ENCODE results near the gene TTC13. TPM values are rescaled to one million over a fixed set of nuclear protein-coding genes. Genes with fewer than 3 reads are reported as not detected.

Gene TTC13
- total RNA-seq, 1 donor from 2014 or later, result 20.6 TPM

DNA sequence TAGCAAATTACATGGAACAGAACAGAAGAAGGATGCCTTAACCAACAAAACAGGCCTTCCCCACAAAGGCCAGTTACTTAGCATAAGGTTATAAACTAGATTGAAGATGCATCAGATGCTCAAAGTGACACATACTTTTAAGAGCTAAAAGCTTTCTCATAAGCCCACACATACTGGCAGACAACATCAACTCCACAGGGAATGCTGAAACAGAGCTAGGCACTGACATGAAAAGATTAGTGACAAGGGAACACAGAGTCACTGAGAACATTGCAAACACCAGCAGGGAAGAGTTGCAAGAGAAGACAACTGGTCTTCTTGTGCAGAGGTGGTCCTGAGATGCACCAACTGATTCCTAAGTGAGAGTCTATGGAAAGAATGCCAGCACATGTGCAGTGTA is 6.9 kb downstream of the TTC13 start:
- Mint-ChIP-seq H3K27ac (no peak overlapping the region), H3K9me3 (no peaks in the 10 kb centered on the region), H3K4me1 (ENCODE audit: unreplicated experiment) (peaks cover 8% of the 10 kb centered on the region), H3K4me3 (no peak overlapping the region), H3K36me3 (no peaks in the 10 kb centered on the region), H3K27me3 (no peaks in the 10 kb centered on the region)
- no peak for DNase-seq (ENCODE audit: extremely low spot score, unreplicated experiment)
- TF ChIP-seq, protein P1, sequence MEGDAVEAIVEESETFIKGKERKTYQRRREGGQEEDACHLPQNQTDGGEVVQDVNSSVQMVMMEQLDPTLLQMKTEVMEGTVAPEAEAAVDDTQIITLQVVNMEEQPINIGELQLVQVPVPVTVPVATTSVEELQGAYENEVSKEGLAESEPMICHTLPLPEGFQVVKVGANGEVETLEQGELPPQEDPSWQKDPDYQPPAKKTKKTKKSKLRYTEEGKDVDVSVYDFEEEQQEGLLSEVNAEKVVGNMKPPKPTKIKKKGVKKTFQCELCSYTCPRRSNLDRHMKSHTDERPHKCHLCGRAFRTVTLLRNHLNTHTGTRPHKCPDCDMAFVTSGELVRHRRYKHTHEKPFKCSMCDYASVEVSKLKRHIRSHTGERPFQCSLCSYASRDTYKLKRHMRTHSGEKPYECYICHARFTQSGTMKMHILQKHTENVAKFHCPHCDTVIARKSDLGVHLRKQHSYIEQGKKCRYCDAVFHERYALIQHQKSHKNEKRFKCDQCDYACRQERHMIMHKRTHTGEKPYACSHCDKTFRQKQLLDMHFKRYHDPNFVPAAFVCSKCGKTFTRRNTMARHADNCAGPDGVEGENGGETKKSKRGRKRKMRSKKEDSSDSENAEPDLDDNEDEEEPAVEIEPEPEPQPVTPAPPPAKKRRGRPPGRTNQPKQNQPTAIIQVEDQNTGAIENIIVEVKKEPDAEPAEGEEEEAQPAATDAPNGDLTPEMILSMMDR (conservative IDR thresholded peaks at IDR 0.05), result no peak

DNA sequence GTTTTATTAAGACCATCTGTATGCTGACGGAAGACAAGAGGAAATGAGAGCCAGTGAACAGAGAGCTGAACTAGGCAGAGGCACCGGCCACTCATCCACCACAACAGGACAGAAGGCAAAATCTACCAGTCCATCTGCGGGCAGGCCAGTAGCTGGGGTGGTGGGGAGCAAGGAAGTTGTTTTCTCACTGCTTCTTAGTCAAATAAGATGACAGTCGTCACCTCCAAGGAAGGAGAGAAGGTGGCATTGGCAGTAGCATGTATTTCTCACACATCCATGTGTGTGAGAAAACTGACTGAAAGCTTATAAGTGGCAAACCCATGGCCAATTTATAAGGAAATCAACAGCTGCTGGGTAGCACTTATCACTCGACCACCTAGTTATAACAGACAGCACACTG is 8.2 kb downstream of the TTC13 start:
- TF ChIP-seq, protein P1 (conservative IDR thresholded peaks at IDR 0.05), result no peak
- H3K27ac Mint-ChIP-seq, result no peak overlapping the region
- H3K27me3 Mint-ChIP-seq, result no peaks in the 10 kb centered on the region
- no peak overlapping the region for H3K4me3 Mint-ChIP-seq
- peaks cover 8% of the 10 kb centered on the region for H3K4me1 Mint-ChIP-seq (ENCODE audit: unreplicated experiment)
- no peak for DNase-seq (ENCODE audit: extremely low spot score, unreplicated experiment)
- H3K9me3 Mint-ChIP-seq, result no peaks in the 10 kb centered on the region
- H3K36me3 Mint-ChIP-seq, result no peaks in the 10 kb centered on the region

DNA sequence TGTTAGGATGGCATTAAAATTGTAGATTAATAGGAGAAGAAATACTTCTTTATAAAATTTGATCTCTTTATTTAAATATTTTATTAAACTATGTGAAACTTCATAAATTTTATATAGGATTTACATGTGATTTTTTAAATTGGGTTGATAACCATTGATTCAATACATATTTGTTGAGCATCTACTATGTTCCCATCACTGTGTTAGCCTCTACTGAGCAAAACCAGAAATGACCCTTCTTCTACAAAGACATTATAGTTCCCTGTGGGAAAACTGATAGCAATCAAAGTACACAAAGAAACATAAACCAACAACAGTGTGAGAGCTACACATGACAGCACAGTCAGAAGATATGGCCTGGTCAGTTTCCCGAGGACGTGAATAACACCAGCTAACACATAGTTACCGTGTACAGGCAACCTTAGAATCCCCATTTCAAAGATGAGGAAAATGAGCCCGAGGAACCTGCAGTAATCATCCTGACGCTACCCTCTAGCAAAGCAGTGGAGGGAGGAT is 12.2 kb downstream of the TTC13 start:
- no peaks in the 10 kb centered on the region for H3K27me3 Mint-ChIP-seq
- H3K4me1 Mint-ChIP-seq (ENCODE audit: unreplicated experiment), result peaks cover 8% of the 10 kb centered on the region
- TF ChIP-seq, protein P1 (conservative IDR thresholded peaks at IDR 0.05), result no peak
- H3K4me3 Mint-ChIP-seq, result no peak overlapping the region
- no peak overlapping the region for H3K27ac Mint-ChIP-seq
- H3K36me3 Mint-ChIP-seq, result no peaks in the 10 kb centered on the region
- no peaks in the 10 kb centered on the region for H3K9me3 Mint-ChIP-seq
- DNase-seq (ENCODE audit: extremely low spot score, unreplicated experiment), result no peak

DNA sequence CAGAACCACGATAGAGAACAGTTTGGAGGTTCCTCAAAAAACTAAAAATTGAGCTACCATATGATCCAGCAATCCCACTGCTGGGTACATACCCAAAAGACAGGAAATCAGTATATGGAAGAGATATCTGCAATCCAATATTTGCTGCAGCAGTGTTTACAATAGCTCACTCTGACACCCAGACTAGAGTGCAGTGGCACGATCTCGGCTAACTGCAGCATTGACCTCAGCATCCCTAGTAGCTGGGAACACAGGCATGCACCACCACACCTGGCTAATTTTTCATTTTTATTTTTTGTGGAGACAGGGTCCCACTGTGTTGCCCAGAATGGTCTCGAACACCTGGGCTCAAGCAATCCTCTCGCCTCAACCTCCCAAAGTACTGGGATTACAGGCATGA is 13.1 kb downstream of the TTC13 start:
- no peaks in the 10 kb centered on the region for H3K36me3 Mint-ChIP-seq
- H3K27me3 Mint-ChIP-seq, result no peaks in the 10 kb centered on the region
- H3K9me3 Mint-ChIP-seq, result no peaks in the 10 kb centered on the region
- peaks cover 7% of the 10 kb centered on the region for H3K4me1 Mint-ChIP-seq (ENCODE audit: unreplicated experiment)
- H3K27ac Mint-ChIP-seq, result no peak overlapping the region
- TF ChIP-seq, protein P1 (conservative IDR thresholded peaks at IDR 0.05), result no peak
- no peak overlapping the region for H3K4me3 Mint-ChIP-seq
- no peak for DNase-seq (ENCODE audit: extremely low spot score, unreplicated experiment)

DNA sequence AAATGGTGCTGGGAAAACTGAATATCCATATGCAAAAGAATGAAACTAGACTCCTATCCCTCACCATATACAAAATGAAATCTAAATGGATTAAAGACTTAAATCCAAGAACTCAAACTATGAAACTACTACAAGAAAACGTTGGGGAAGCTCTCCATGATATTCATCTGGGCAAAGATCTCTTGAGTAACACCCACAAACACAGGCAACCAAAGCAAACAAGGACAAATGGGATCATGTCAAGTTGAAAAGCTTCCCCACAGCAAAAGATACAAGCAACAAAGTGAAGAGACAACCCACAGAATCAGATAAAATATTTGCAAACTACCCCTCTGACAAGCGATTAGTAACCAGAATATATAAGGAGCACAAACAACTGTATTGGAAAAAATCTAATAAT is 13.8 kb downstream of the TTC13 start:
- H3K4me3 Mint-ChIP-seq, result no peak overlapping the region
- H3K4me1 Mint-ChIP-seq (ENCODE audit: unreplicated experiment), result peaks cover under 1% of the 10 kb centered on the region
- no peak for DNase-seq (ENCODE audit: extremely low spot score, unreplicated experiment)
- no peaks in the 10 kb centered on the region for H3K9me3 Mint-ChIP-seq
- H3K27ac Mint-ChIP-seq, result no peak overlapping the region
- H3K36me3 Mint-ChIP-seq, result no peaks in the 10 kb centered on the region
- TF ChIP-seq, protein P1 (conservative IDR thresholded peaks at IDR 0.05), result no peak
- H3K27me3 Mint-ChIP-seq, result no peaks in the 10 kb centered on the region

DNA sequence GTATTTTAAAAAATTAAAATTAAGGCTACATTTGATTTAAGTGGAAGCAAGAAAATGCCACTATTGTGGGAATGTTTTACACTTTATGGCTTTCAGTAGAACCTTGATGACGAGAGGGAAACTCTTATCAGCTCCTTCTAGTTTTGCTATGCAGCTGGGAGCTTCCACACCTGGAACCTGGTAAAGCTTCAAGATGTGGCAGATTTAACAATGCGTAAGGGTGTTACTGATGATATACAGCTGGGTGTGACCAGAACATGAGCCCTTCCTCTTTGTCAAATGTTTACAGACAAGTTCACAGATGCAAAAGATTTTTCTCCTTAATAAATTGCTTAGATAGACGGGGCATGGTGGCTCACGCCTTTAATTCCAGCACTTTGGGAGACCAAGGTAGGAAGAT is 20.3 kb downstream of the TTC13 start:
- Mint-ChIP-seq H3K27ac (no peak overlapping the region), H3K27me3 (no peaks in the 10 kb centered on the region), H3K9me3 (no peaks in the 10 kb centered on the region), H3K36me3 (peaks cover 19% of the 10 kb centered on the region), H3K4me1 (ENCODE audit: unreplicated experiment) (no peaks in the 10 kb centered on the region), H3K4me3 (no peak overlapping the region)
- DNase-seq (ENCODE audit: extremely low spot score, unreplicated experiment), result no peak
- TF ChIP-seq, protein P1 (conservative IDR thresholded peaks at IDR 0.05), result no peak
